ENCODE data around the gene TRPC4.

DNA sequence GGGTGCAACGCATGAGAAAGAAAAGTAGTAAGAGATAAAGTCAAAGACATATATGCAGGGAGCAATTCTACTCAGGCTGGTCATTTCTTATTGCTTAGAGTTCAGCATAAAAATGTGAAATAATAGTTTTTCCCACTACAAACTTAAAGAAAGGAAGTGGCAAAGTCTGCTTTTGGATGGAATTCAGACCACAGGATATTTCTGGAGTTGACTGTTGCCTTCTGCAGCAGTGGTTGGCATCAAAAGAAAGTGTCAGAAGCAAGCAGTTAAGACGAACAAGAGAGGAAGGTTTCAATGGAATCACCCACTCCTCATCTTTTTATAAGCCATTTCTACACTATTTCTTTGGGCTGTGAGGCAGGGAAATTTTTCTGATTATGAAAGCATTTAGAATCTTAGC is 36.2 kb upstream of the TRPC4 start:
- TF ChIP-seq, protein P1, sequence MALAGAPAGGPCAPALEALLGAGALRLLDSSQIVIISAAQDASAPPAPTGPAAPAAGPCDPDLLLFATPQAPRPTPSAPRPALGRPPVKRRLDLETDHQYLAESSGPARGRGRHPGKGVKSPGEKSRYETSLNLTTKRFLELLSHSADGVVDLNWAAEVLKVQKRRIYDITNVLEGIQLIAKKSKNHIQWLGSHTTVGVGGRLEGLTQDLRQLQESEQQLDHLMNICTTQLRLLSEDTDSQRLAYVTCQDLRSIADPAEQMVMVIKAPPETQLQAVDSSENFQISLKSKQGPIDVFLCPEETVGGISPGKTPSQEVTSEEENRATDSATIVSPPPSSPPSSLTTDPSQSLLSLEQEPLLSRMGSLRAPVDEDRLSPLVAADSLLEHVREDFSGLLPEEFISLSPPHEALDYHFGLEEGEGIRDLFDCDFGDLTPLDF (CRISPR knock-in tag; IDR thresholded peaks at IDR 0.05) = no peak
- TF ChIP-seq, protein P2, sequence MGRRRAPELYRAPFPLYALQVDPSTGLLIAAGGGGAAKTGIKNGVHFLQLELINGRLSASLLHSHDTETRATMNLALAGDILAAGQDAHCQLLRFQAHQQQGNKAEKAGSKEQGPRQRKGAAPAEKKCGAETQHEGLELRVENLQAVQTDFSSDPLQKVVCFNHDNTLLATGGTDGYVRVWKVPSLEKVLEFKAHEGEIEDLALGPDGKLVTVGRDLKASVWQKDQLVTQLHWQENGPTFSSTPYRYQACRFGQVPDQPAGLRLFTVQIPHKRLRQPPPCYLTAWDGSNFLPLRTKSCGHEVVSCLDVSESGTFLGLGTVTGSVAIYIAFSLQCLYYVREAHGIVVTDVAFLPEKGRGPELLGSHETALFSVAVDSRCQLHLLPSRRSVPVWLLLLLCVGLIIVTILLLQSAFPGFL (CRISPR knock-in tag; IDR thresholded peaks at IDR 0.05; ENCODE audit: borderline replicate concordance) = no peak
- TF ChIP-seq, protein P3, sequence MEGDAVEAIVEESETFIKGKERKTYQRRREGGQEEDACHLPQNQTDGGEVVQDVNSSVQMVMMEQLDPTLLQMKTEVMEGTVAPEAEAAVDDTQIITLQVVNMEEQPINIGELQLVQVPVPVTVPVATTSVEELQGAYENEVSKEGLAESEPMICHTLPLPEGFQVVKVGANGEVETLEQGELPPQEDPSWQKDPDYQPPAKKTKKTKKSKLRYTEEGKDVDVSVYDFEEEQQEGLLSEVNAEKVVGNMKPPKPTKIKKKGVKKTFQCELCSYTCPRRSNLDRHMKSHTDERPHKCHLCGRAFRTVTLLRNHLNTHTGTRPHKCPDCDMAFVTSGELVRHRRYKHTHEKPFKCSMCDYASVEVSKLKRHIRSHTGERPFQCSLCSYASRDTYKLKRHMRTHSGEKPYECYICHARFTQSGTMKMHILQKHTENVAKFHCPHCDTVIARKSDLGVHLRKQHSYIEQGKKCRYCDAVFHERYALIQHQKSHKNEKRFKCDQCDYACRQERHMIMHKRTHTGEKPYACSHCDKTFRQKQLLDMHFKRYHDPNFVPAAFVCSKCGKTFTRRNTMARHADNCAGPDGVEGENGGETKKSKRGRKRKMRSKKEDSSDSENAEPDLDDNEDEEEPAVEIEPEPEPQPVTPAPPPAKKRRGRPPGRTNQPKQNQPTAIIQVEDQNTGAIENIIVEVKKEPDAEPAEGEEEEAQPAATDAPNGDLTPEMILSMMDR (IDR thresholded peaks at IDR 0.05) = no peak
- TF ChIP-seq, protein P4, sequence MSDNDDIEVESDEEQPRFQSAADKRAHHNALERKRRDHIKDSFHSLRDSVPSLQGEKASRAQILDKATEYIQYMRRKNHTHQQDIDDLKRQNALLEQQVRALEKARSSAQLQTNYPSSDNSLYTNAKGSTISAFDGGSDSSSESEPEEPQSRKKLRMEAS (CRISPR knock-in tag; IDR thresholded peaks at IDR 0.05) = no peak
- TF ChIP-seq ZNF263 (CRISPR knock-in tag; IDR thresholded peaks at IDR 0.05; ENCODE audit: low read depth) (no peak), CREM (CRISPR knock-in tag; IDR thresholded peaks at IDR 0.05) (no peak), NR3C1 (CRISPR knock-in tag; conservative IDR thresholded peaks at IDR 0.05; ENCODE audit: low read depth) (no peak), ZNF121 (CRISPR knock-in tag; IDR thresholded peaks at IDR 0.05) (no peak), TEAD4 (CRISPR knock-in tag; IDR thresholded peaks at IDR 0.05) (no peak), JUN (CRISPR knock-in tag; IDR thresholded peaks at IDR 0.05) (no peak), ESRRA (CRISPR knock-in tag; IDR thresholded peaks at IDR 0.05; ENCODE audit: borderline replicate concordance) (no peak)
- TF ChIP-seq, protein P5, sequence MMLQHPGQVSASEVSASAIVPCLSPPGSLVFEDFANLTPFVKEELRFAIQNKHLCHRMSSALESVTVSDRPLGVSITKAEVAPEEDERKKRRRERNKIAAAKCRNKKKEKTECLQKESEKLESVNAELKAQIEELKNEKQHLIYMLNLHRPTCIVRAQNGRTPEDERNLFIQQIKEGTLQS (CRISPR knock-in tag; conservative IDR thresholded peaks at IDR 0.05) = no peak

Data from WTC11 (cell line).